NK-92 (cell line): ENCODE measurements around the gene GLCCI1.
"Not testable (repeated sequence)": the region's sequence is repeated elsewhere in the genome, so short reads cannot be mapped to it uniquely, and the experiment has no call there.

ENCODE experiments used
- DNase-seq: peaks from one replicate; lab custom pipeline; 2025; ENCODE audit not compliant: unreplicated experiment; lab: John Stamatoyannopoulos, UW

The GLCCI1 gene

GRCh38 chr7:8089036-8089780, 120.6 kb downstream of the GLCCI1 start:
- no peak for DNase-seq

GRCh38 chr7:8092140-8092539, 123.5 kb downstream of the GLCCI1 start:
- DNase-seq, result no peak

GRCh38 chr7:8094164-8095140, 125.9 kb downstream of the GLCCI1 start:
- no peak for DNase-seq

GRCh38 chr7:8101292-8101691, 132.7 kb downstream of the GLCCI1 start:
- DNase-seq, result not testable (repeated sequence)

- no peak for DNase-seq
These were observed 134.7 kb downstream of the GLCCI1 start for GRCh38 chr7:8103282-8103681.

- DNase-seq, result no peak
These were observed 137.0 kb downstream of the GLCCI1 start for GRCh38 chr7:8105449-8106095.

GRCh38 chr7:8109196-8110022, 140.8 kb downstream of the GLCCI1 start:
- no peak for DNase-seq

- no peak for DNase-seq
These were observed 142.8 kb downstream of the GLCCI1 start for GRCh38 chr7:8111282-8111960.

- no peak for DNase-seq
These were observed 144.1 kb downstream of the GLCCI1 start for GRCh38 chr7:8112685-8113084.

GRCh38 chr7:8113184-8113583, 144.6 kb downstream of the GLCCI1 start:
- DNase-seq, result no peak

- no peak for DNase-seq
These were observed 145.6 kb downstream of the GLCCI1 start for GRCh38 chr7:8114175-8114574.

GRCh38 chr7:8115547-8116402, 147.2 kb downstream of the GLCCI1 start:
- no peak for DNase-seq

- DNase-seq, result no peak
These were observed 148.6 kb downstream of the GLCCI1 start for GRCh38 chr7:8117195-8117594.

- no peak for DNase-seq
These were observed 150.7 kb downstream of the GLCCI1 start for GRCh38 chr7:8119262-8119661.

GRCh38 chr7:8120390-8121058, 151.9 kb downstream of the GLCCI1 start:
- DNase-seq, result no peak

GRCh38 chr7:8121243-8121642, 152.6 kb downstream of the GLCCI1 start:
- no peak for DNase-seq

- DNase-seq, result no peak
These were observed 157.3 kb downstream of the GLCCI1 start for GRCh38 chr7:8125680-8126444.

GRCh38 chr7:8126601-8127167, 158.1 kb downstream of the GLCCI1 start:
- DNase-seq, result no peak
